GM18907 (cell line): ENCODE data around the gene PALS2.
A peak's percentile ranks its signal among the peaks of the same experiment; 100 is the strongest.

Experiments
- ATAC-seq: cut with Tn5 transposase; IDR thresholded peaks from one replicate; pipeline ENCODE4 v1.9.1; 2021; ENCODE audit warnings: mild to moderate bottlenecking, moderate library complexity; ENCODE audit not compliant: unreplicated experiment

Gene PALS2

GRCh38 chr7:24572997-24573553, at the start of gene PALS2:
Gene PALS2, plus strand, starts transcription at chr7:24573452. Its CDS starts 50,216 bp downstream, at chr7:24623668.
- ATAC-seq = peak; percentile 51

GRCh38 chr7:24531255-24531654, 42.0 kb upstream of the PALS2 start:
- ATAC-seq = no peak

GRCh38 chr7:24536682-24537081, 36.6 kb upstream of the PALS2 start:
- ATAC-seq = no peak

- no peak for ATAC-seq
These were observed 32.3 kb upstream of the PALS2 start for GRCh38 chr7:24540956-24541355.

GRCh38 chr7:24545215-24545614, 28.0 kb upstream of the PALS2 start:
- no peak for ATAC-seq

- ATAC-seq = no peak
These were observed 24.9 kb upstream of the PALS2 start for GRCh38 chr7:24548390-24548789.

GRCh38 chr7:24549991-24550390, 23.3 kb upstream of the PALS2 start:
- ATAC-seq = no peak

- no peak for ATAC-seq
These were observed 18.1 kb upstream of the PALS2 start for GRCh38 chr7:24555184-24555583.

- no peak for ATAC-seq
These were observed 17.5 kb upstream of the PALS2 start for GRCh38 chr7:24555719-24556118.

GRCh38 chr7:24560772-24561171, 12.5 kb upstream of the PALS2 start:
- ATAC-seq = no peak

GRCh38 chr7:24566274-24566673, 7.0 kb upstream of the PALS2 start:
- no peak for ATAC-seq

- ATAC-seq = no peak
These were observed 2.3 kb upstream of the PALS2 start for GRCh38 chr7:24570983-24571382.

GRCh38 chr7:24572016-24572392, 1.2 kb upstream of the PALS2 start:
- ATAC-seq = no peak

GRCh38 chr7:24572393-24572996, 757 bp upstream of the PALS2 start:
- ATAC-seq = no peak

- ATAC-seq = peak; percentile 31
These were observed 494 bp downstream of the PALS2 start for GRCh38 chr7:24573554-24574338.

- no peak for ATAC-seq
These were observed 1.1 kb downstream of the PALS2 start for GRCh38 chr7:24574386-24574785.

- ATAC-seq = no peak
These were observed 1.7 kb downstream of the PALS2 start for GRCh38 chr7:24574950-24575349.

GRCh38 chr7:24576171-24577025, 3.1 kb downstream of the PALS2 start:
- peak; percentile 35 for ATAC-seq

GRCh38 chr7:24578052-24578451, 4.8 kb downstream of the PALS2 start:
- no peak for ATAC-seq

GRCh38 chr7:24580283-24580946, 7.2 kb downstream of the PALS2 start:
- no peak for ATAC-seq

GRCh38 chr7:24582166-24582565, 8.9 kb downstream of the PALS2 start:
- no peak for ATAC-seq
